GM12872 (cell line): ENCODE measurements around the gene MAGEA10.

Experiments used
- TF ChIP-seq, protein P1 (sequence below): IDR thresholded peaks from 3 replicates; pipeline ENCODE4 v1.5.1; 2011; ENCODE audit warnings: low read depth, mild to moderate bottlenecking, low read length, moderate library complexity; ENCODE audit not compliant: insufficient read depth

MAGEA10 gene

GRCh38 chrX:152138388-152138784 lies at the start of gene MAGEA10:
Gene MAGEA10, minus strand, starts transcription at chrX:152138577. Its CDS starts 2,957 bp downstream, at chrX:152135620.
- TF ChIP-seq, protein P1, sequence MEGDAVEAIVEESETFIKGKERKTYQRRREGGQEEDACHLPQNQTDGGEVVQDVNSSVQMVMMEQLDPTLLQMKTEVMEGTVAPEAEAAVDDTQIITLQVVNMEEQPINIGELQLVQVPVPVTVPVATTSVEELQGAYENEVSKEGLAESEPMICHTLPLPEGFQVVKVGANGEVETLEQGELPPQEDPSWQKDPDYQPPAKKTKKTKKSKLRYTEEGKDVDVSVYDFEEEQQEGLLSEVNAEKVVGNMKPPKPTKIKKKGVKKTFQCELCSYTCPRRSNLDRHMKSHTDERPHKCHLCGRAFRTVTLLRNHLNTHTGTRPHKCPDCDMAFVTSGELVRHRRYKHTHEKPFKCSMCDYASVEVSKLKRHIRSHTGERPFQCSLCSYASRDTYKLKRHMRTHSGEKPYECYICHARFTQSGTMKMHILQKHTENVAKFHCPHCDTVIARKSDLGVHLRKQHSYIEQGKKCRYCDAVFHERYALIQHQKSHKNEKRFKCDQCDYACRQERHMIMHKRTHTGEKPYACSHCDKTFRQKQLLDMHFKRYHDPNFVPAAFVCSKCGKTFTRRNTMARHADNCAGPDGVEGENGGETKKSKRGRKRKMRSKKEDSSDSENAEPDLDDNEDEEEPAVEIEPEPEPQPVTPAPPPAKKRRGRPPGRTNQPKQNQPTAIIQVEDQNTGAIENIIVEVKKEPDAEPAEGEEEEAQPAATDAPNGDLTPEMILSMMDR = no peak

- TF ChIP-seq, protein P1 = no peak
Measured at GRCh38 chrX:152177497-152178269, 39.3 kb upstream of the MAGEA10 start.

DNA sequence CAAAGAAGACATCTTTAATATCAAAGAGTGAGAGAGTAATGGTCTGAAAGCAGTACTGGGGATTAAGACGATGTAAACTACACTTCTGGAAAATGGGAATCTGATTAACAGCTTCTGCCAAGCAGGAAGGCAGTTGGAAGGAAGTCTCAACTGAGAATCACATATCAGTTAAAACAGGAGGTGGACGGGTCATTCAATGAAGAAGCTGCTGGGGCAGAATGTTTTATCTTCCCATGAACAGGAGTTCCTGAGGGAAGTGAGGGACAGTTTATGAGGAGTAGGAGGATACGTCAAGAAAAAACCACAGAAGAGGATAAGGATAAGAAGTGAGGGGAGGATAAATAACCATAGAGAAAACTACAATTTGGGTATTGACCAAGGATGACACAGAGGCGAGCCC lies 38.7 kb upstream of the MAGEA10 start:
- TF ChIP-seq, protein P1 = no peak

- TF ChIP-seq, protein P1 = no peak
Measured at GRCh38 chrX:152170621-152171020, 32.2 kb upstream of the MAGEA10 start.

- TF ChIP-seq, protein P1 = no peak
Measured at GRCh38 chrX:152165033-152165743, 26.8 kb upstream of the MAGEA10 start.

GRCh38 chrX:152157042-152157441 lies 18.7 kb upstream of the MAGEA10 start:
- TF ChIP-seq, protein P1 = no peak

DNA sequence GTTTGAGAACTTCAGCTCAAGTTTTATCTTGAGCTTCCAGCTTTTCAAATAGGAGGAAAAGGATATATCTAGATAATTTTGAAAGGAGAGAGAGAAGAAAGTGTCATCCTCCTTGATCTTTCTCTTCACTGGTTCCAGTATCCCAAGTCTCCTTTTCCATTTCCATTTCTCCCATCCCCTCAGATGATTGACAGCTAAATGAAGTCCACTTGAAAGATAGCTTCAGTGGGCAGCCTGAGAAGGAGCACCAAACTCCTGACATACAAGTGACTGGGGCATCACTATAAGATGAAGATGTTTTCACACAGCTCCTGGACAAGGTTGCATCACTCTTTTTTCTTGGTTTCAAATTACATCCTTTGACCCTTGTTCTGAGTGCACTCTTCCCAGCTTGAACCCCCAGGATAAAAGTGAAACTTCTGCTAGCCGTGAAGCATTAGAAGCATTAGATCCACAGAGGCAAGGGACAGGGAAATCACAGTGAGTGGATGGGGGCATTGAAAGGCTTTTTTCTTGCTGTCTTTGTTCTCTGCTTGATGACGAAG lies 17.5 kb upstream of the MAGEA10 start:
- TF ChIP-seq, protein P1 = no peak
